ENCODE results near the gene DCDC2C.

DNA sequence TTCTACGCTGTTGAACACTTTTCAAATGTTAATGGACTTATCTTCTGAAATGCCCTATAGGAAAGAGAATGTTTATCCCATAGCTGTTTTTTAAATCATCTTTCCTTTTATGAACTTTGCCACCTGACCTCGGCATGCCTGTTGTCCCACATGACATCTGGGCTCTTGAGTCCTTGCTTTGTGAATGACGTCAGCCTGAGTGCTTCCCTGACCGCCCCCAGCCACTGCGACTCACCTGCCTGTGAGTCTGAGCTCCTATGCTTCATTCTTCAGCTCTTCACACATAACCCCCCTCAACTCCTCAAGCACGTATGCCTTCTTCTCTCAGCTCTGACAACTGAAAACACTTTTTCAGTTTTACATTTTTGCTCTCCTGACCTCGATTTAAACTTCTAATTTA lies 166.8 kb downstream of the DCDC2C start:
- TF ChIP-seq, protein P1, sequence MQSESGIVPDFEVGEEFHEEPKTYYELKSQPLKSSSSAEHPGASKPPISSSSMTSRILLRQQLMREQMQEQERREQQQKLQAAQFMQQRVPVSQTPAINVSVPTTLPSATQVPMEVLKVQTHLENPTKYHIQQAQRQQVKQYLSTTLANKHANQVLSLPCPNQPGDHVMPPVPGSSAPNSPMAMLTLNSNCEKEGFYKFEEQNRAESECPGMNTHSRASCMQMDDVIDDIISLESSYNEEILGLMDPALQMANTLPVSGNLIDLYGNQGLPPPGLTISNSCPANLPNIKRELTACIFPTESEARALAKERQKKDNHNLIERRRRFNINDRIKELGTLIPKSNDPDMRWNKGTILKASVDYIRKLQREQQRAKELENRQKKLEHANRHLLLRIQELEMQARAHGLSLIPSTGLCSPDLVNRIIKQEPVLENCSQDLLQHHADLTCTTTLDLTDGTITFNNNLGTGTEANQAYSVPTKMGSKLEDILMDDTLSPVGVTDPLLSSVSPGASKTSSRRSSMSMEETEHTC (IDR thresholded peaks at IDR 0.05): no peak
- TF ChIP-seq ZNF274 (IDR thresholded peaks at IDR 0.05; ENCODE audit: borderline replicate concordance, low read depth, low read length) (no peak), MEIS2 (IDR thresholded peaks at IDR 0.05; ENCODE audit: partially characterized antibody) (no peak)
